A549 treated with RU486 at 1 μM for 4 hours (cell line): ENCODE measurements around the gene HPS1. TPM values are rescaled to one million over a fixed set of nuclear protein-coding genes. Genes with fewer than 3 reads are reported as not detected.

Experiments
- total RNA-seq: library from RNA; stranded (reverse); fragments of 200-300 nt; extraction: Qiagen RNA extraction; gene quantifications from 5 replicates; pipeline ENCODE4 v1.2.3, GENCODE V29; 2022; ENCODE audit warnings: low read depth

HPS1 gene
- 30.4 to 37.8 TPM (median 36.8 TPM) in 5 replicates for total RNA-seq

DNA sequence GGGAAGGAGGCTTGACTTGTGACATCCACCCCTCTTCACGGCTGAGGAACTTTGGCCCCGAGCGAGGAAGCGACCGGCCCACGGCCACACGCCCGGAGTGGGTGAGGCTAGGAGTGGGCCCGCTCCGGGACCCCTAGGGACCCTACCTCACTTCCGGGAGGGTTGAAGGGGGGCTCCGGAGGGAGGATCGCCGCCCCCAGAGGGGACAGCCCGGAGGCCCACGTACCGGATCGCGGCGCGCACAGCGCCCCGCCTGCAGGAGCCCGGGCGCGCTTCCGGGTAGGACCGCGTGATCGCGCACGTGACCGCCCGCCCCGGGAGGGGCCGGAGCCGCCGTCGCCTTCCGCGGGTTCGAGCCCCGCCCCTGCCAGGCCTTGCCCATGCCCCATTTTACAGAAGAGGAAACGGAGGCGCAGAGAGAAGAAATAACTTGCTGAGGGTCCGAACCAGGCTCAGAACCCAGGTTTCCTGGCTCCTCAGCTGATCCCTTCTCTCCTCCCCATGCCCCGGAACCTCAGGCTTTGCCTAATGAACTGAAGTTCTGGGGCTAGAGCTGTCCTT lies at the start of gene HPS1:
TSS of gene HPS1 (minus strand) at position 275 of the 561 bp plus-strand sequence. CDS start 3,695 bp downstream, outside the sequence.

DNA sequence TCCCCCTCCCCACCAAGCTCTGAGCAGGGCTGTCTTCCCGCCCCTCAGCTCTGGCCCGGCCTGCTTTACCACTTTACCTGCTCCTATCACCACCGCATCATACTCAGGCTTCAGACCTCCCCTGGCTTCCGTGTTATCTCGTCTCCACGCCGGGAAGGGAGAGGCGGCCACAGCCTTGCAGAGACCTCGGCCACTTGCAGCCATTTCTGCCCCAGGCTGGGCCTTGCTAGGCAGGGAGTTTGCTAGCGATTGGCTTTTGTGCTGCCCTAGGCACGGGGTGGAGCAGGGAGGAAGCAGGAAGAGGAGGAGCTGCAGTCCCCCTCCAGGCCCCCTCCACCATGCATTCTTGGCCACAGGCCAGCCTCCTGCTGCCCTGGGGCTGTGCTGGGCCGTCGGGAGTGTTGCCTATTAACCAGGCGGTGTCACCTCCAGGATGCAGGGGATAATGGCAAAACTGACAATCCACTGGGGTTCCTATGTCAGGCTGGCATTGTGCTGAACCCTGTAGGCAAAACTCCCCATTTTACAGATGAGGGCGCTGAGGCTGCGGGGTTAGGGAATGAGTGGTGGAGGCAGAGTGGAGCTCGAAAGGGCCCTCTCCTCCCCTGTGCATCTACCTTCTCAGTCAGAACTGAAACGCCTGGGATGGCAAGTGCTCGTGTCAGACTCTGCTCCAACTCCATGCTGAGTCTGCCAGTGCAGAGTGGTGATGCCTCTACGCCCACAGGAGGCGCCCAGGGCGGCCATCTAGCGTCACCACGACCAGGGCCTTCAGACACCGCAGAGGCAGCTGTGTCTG lies 31.6 kb downstream of the HPS1 start, which contains the start of gene PYROXD2:
TSS of gene PYROXD2 (minus strand) at position 251 of the 799 bp plus-strand sequence. CDS start at position 204, 47 bp downstream.

Other genes starting within 250 kb of the HPS1 start
- 1.1 to 1.6 TPM (median 1.3 TPM) in 5 replicates for gene LOXL4, start 178.7 kb downstream of the HPS1 start, total RNA-seq
- gene PYROXD2, start 31.8 kb downstream of the HPS1 start, total RNA-seq = 3.3 to 5.3 TPM (median 3.8 TPM) in 5 replicates